GM10266 (cell line): ENCODE results near the gene AFDN.

ENCODE experiments used
- DNase-seq: peaks from one replicate; pipeline ENCODE4 v3.0.0; 2012; ENCODE audit errors: extremely low spot score
- TF ChIP-seq, protein P1 (sequence below): IDR thresholded peaks from 2 replicates; pipeline ENCODE4 v1.5.1; 2012; ENCODE audit warnings: mild to moderate bottlenecking, low read depth; ENCODE audit not compliant: control insufficient read depth, insufficient read depth; ENCODE audit errors: missing control alignments

AFDN gene

DNA sequence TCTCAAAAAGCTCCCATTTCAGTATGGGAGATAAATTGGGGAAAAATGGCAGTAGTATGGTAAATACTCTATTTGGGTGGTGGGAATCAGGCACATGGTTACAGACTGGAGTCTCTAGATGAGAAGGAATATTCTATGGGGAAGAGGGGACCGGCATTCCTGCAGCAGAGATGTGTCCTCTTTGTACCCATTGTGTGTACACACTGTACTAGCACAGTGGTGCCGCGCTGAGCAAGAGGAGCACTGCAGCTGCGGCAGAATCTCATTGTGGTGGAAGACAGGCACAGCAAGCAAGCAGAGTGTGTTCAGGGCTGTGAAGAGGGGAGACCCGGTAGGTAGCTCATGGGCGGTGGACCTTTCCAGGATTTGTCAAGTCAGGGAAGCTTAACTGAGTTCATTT, 13.0 kb downstream of the AFDN start:
- TF ChIP-seq, protein P1, sequence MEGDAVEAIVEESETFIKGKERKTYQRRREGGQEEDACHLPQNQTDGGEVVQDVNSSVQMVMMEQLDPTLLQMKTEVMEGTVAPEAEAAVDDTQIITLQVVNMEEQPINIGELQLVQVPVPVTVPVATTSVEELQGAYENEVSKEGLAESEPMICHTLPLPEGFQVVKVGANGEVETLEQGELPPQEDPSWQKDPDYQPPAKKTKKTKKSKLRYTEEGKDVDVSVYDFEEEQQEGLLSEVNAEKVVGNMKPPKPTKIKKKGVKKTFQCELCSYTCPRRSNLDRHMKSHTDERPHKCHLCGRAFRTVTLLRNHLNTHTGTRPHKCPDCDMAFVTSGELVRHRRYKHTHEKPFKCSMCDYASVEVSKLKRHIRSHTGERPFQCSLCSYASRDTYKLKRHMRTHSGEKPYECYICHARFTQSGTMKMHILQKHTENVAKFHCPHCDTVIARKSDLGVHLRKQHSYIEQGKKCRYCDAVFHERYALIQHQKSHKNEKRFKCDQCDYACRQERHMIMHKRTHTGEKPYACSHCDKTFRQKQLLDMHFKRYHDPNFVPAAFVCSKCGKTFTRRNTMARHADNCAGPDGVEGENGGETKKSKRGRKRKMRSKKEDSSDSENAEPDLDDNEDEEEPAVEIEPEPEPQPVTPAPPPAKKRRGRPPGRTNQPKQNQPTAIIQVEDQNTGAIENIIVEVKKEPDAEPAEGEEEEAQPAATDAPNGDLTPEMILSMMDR = no peak
- no peak for DNase-seq

DNA sequence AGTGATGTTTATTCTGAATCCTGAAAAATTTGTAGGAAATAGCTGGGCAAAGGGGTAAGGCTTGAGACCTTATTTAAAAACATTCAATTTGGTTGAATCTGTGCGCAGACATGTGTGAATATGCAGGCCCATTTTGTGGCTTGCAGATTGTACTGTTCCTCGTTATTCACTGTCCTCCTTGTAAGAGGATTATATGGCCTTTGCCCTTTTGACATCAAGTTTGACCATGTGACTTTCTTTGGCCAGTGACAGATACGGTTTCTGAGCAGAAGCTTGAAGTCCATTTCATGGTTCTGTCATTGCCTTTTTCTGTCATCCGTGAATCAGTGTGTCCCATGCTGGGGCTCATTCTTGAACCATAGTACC, 13.4 kb downstream of the AFDN start:
- TF ChIP-seq, protein P1 = no peak
- DNase-seq = no peak

DNA sequence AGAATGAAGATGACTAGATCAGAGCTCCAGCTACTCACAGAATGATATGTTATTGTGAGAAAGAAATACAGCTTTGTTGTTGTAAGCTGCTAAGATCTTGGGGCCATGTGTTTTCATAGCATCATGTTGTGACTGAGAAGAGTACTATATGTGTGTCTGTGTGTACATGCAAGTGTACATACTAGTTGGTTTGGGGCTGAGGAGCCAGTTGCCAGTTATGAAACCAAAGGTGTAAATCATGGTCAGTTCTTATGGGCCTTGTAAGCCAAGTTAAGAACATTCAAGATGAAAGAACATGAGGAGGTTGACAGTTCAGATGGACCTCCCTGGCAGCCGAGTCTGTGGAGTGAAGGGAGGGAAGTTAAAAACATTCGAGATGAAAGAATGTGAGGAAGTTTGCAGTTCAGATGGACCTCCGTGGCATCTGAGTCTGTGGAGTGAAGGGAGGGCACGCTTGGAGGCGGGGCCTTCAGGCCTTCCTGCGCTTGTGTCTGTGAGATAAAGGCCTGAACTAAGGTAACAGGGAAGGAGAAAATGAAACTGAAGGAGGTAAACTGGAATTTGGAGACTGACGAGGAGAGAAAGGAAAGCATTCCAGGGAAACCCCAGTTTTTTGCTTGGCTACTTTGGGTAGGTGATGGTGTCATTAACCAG, 13.9 kb downstream of the AFDN start:
- DNase-seq = no peak
- TF ChIP-seq, protein P1 = no peak

DNA sequence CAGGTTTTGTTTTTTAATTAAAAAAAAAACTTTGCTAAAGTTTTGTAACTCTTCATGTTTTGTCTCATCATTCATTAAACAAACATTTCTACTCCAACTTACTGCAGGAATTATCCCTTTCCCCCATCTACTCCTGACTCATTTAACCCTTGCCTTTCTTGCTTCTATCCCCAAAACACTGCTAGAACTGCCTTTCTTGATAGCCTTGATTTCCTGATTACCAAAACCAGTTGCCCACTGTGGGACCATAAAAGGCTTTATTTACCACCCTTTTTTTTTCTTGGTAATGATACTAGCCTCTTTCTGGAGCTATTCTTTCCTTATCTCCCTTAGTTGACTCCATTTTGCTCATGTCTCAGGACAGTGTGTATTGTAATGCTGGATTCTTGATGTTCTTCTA, 15.3 kb downstream of the AFDN start:
- no peak for DNase-seq
- TF ChIP-seq, protein P1 = no peak

DNA sequence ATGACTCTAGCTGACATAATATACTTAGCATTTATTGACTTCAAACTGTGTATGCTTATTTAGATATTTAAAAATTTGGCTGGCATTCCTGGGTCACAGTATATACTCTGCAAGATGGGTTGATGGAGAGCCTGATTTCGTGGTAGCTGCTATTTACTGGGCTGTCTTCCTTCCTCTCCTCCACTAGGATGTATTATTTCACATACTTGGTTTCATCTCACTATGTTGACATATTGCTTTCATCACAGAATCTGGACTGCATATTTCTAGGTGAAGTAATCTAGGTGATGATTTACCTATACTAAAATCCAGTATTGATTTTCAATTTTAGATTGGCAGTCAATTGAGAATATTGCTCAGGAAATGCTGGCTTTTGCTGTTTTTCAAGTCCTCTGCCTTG, 15.7 kb downstream of the AFDN start:
- TF ChIP-seq, protein P1 = no peak
- DNase-seq = no peak

DNA sequence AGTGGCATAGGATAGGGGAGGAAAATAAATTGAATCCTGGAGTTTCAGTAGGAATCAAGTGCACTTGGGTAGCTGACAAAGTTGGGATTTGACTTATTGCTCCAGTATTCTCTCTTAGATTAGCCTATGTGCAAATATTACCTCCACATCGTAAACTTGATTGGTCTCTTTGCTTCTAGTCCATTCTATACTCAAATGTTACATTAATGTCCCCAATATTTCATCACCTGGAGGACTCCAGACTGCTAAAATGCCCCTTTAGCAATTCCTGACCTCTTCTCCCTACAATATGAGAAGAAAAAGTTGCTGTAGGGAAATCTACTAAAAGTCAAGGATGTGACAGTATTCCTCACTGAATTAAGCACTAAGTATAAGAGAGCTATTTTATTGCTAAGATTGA, 16.3 kb downstream of the AFDN start:
- TF ChIP-seq, protein P1 = no peak
- no peak for DNase-seq

DNA sequence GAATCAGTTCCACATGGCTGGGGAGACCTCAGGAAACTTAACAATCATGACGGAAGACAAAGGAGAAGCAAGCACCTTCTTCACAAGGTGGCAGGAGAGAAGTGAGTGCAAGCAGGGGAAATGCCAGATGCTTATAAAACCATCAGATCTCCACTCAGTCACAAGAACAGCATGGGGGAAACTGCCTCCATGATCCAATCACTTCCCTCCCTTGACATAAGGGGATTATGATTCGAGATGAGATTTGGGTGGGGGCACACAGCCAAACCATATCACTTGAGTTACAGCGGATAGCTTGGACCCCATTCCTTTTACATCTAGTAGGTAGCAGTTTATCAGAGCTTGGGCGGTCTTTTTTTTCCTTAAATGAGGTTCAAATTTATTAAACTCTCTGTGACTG, 19.1 kb downstream of the AFDN start:
- no peak for DNase-seq
- TF ChIP-seq, protein P1 = no peak
